Hair follicle dermal papilla cell (primary cell): ENCODE results near the gene FREM3. TPM values are rescaled to one million over a fixed set of nuclear protein-coding genes. Genes with fewer than 3 reads are reported as not detected.

ENCODE experiments used
- total RNA-seq: library from RNA; depleted of rRNA; stranded (reverse); fragments of >200 nt; gene quantifications from 2 replicates; pipeline ENCODE4 v1.2.3, GENCODE V29; 2012

The FREM3 gene
- total RNA-seq = under 0.01 TPM in 1 of 2 replicates, not detected in the other

GRCh38 chr4:143700416-143701352 is at the start of gene FREM3:
Gene FREM3 (minus strand): TSS chr4:143700675. CDS start chr4:143700675, 0 bp downstream.

Other genes with a start within 250 kb of the FREM3 start
- 34.7 and 42.7 TPM in 2 replicates for gene SMARCA5, start 187.0 kb downstream of the FREM3 start, total RNA-seq
- gene GYPE, start 204.9 kb upstream of the FREM3 start, total RNA-seq = 0.85 and 2.1 TPM in 2 replicates